HepG2 (cell line): ENCODE results near the gene FAM83F. TPM values are rescaled to one million over a fixed set of nuclear protein-coding genes. Genes with fewer than 3 reads are reported as not detected.

Experiments used
- ATAD3A ChIP-seq: sonication (generic); formaldehyde crosslinking; IDR thresholded peaks from 2 replicates; pipeline ENCODE4 v1.4.0; 2020; ENCODE audit warnings: missing genetic modification reagents
- MIXL1 ChIP-seq: IDR thresholded peaks from 2 replicates; pipeline ENCODE4 v1.6.1; 2016
- SRSF9 ChIP-seq: fragments of 200-400 bp; formaldehyde crosslinking; IDR thresholded peaks from 2 replicates; pipeline ENCODE4 v1.6.1; 2018; ENCODE audit warnings: borderline replicate concordance, mild to moderate bottlenecking, low read depth, low read length; ENCODE audit not compliant: insufficient read depth, poor library complexity, severe bottlenecking
- ZBTB2 ChIP-seq: sonication (generic); formaldehyde crosslinking; IDR thresholded peaks from 2 replicates; pipeline ENCODE4 v1.8.0; 2022; ENCODE audit warnings: low read depth, missing genetic modification reagents
- ZNF646 ChIP-seq: sonication (generic); formaldehyde crosslinking; IDR thresholded peaks from 2 replicates; pipeline ENCODE4 v1.9.0; 2021; ENCODE audit warnings: mild to moderate bottlenecking, missing genetic modification reagents
- polyA plus RNA-seq, 8 experiments: library from polyadenylated mRNA; depleted of rRNA in 3 of 8; stranded (reverse) in 7 of 8; unstranded in 1 of 8; fragments of >200 nt; fragmentation: Illumina TruSeq in 4 of 8; extraction: Trizol in 4 of 8; gene quantifications; 2 replicates each; pipeline versions ENCODE4 v1.2.1 to v1.2.3, GENCODE V29; 2011 to 2016; ENCODE audit warnings: low read depth in 4 of 8, missing spikeins in 1 of 8, mixed read lengths in 1 of 8; ENCODE audit not compliant: insufficient read depth in 1 of 8
- total RNA-seq, 5 experiments: library from RNA; depleted of rRNA; stranded (reverse); fragments of >200 nt; fragmentation: Illumina TruSeq; extraction: Trizol; gene quantifications; 2 replicates each; pipeline ENCODE4 v1.2.3, GENCODE V29; 2016; ENCODE audit warnings: low read depth in 1 of 5

FAM83F gene
- total and polyA plus RNA-seq, 2 of the 13 experiments (the other 11 are each of a cell fraction or from before 2014, with no cell fraction given): not detected

GRCh38 chr22:40050258-40050657, 55.5 kb downstream of the FAM83F start (continued):
- no peak for TF ChIP-seq ZNF646 (CRISPR knock-in tag)
- TF ChIP-seq ZBTB2: no peak
- no peak for TF ChIP-seq ATAD3A (CRISPR knock-in tag)
- TF ChIP-seq MIXL1 (CRISPR knock-in tag): no peak
- TF ChIP-seq SRSF9: no peak
- TF ChIP-seq, all 625 proteins: peak for 0
